ENCODE measurements around the gene RGS10. TPM values are rescaled to one million over a fixed set of nuclear protein-coding genes. Genes with fewer than 3 reads are reported as not detected.

Gene RGS10
- total RNA-seq, 2 donors from 2014 or later = 17.8 to 23.6 TPM

DNA sequence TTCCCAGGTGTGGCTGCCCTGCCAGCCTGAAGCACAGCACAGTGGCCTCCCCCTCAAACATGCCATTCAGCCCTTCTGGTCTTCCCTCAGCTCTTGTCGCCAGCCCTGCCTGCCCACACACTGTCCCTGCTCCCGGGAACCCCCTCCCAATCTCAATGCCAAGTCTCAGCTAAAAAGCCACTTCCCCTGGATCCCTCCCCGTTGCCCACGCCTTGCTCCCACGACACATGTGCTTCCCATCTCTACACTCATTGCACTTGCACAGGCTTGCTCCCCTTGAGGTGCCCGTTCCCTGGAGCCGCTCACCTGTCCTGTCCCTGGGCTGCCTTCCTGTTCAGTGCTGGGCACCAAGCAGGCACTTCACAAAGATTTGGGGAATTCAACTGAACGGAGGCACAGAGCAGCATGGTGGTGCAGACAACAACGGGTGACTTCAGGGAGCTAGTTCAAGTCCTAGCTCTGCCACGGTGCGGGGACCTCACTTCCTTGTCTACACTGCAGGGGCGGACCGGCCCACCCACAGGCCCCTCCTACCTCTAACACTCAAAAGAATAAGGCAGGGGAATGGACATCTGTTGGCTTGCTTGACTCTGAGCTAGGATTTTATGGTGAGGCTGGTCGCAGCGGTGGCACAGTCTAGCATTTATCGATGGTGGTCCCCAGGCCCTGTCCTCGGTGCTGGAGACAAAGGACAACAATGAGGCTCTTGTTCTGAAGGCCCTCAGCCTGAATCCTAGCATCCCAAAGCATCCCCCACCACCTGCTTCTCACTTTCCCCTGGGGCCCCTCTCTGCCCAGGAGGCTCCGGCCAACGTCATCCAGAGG lies 18.4 kb downstream of the RGS10 start:
- TF ChIP-seq, protein P1, sequence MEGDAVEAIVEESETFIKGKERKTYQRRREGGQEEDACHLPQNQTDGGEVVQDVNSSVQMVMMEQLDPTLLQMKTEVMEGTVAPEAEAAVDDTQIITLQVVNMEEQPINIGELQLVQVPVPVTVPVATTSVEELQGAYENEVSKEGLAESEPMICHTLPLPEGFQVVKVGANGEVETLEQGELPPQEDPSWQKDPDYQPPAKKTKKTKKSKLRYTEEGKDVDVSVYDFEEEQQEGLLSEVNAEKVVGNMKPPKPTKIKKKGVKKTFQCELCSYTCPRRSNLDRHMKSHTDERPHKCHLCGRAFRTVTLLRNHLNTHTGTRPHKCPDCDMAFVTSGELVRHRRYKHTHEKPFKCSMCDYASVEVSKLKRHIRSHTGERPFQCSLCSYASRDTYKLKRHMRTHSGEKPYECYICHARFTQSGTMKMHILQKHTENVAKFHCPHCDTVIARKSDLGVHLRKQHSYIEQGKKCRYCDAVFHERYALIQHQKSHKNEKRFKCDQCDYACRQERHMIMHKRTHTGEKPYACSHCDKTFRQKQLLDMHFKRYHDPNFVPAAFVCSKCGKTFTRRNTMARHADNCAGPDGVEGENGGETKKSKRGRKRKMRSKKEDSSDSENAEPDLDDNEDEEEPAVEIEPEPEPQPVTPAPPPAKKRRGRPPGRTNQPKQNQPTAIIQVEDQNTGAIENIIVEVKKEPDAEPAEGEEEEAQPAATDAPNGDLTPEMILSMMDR (IDR thresholded peaks at IDR 0.05) = no peak
- no peak for DNase-seq
- no peaks in the 10 kb centered on the region for H3K4me1 ChIP-seq
- no peak overlapping the region for H3K4me3 ChIP-seq
- no peak overlapping the region for H3K9ac ChIP-seq (ENCODE audit: low read depth in 2 of 2, low read length in 2 of 2)
- no peaks in the 10 kb centered on the region for H3K36me3 ChIP-seq
- H3K9me3 ChIP-seq = no peaks in the 10 kb centered on the region
- H3K27me3 ChIP-seq = no peaks in the 10 kb centered on the region
- no peak overlapping the region for H3K27ac ChIP-seq
- intact Hi-C loops (cut with DNase I) = no loop called here

DNA sequence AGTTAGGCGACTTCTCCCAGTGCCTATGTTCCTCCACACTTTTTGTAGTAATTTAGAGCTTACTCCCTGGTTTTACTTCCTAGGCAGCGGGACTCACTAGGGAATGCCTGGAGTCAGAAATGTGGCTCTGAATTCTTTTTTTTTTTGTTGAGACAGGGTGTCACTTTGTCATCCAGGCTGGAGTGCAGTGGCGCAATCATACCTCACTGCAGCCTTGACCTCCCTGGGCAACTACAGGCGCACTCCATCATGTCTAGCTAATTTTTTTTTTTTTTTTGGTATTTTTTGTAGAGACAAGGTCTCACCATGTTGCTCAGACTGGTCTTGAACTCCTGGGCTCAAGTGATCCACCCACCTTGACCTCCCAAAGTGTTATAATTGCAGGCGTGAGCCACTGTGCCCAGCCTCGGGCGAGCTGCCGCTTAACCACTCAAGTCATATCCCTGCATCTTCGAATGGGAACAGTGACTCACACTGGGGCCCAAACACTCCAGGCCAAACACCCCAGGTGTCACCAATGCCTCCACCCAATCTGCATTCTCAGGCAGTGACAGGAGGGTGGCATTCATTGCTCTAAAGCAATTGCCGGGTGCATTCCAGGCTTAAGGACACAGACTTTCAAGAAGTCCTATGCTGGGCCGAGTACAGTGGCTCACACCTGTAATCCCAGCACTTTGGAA lies 19.6 kb downstream of the RGS10 start:
- H3K27ac ChIP-seq = no peak overlapping the region
- no peaks in the 10 kb centered on the region for H3K27me3 ChIP-seq
- TF ChIP-seq, protein P1 (IDR thresholded peaks at IDR 0.05) = no peak
- H3K36me3 ChIP-seq = no peaks in the 10 kb centered on the region
- no peaks in the 10 kb centered on the region for H3K9me3 ChIP-seq
- H3K4me3 ChIP-seq = no peak overlapping the region
- no peak overlapping the region for H3K9ac ChIP-seq (ENCODE audit: low read depth in 2 of 2, low read length in 2 of 2)
- no peak for DNase-seq
- no peaks in the 10 kb centered on the region for H3K4me1 ChIP-seq
- intact Hi-C loops (cut with DNase I) = no loop called here

DNA sequence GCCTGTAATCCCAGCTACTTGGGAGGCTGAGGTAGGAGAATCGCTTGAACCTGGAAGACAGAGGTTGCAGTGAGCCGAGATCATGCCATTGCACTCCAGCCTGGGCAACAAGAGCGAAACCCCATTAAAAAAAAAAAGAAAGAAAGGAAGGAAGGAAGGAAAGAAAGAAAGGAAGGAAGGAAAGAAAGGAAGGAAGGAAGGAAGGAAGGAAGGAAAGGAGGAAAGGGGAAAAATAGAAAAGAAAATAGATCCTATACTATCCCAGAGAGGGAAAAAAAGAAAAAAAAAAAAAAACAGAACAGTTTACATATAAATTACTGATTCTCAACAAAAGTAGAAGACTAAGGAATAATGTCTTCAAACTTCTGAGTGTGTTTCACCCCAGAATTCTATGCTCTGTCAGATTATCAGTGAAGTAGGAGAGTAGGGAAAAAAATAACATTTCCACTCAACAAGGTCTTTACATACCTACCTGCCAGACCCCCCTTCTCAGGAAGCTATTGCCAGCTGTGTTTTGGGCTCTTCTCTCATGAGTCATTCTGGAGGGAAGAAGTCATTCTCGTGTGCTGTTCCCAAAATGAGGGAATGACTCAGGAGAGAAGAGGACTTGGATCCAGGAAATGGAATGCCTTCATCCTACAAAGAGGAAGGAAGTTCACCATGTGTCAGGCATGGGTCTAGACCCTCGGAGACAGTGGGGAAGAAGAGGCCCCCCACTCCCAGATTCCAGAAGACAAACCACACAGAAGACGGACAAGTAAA lies 20.9 kb downstream of the RGS10 start:
- no peaks in the 10 kb centered on the region for H3K36me3 ChIP-seq
- no peaks in the 10 kb centered on the region for H3K27me3 ChIP-seq
- TF ChIP-seq, protein P1 (IDR thresholded peaks at IDR 0.05) = no peak

DNA sequence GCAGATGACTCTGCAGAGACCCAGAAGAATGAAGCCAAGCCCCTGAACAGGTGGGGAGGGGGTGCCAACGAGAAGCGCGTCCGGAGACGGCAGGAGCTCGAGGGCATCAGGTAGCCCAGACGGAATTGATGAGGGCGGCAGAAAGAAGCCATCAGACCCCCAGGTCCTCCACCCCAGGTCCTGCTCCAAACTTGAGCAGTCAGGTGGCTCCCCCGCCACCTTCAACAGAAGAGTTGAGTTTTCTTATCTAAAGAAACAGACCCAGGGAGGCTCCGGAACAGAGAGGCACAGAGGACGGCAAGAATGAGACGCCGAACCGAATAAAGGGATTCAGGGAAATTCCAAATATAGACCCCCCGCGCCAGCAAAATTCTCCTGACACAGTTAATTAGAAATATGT lies 22.2 kb downstream of the RGS10 start:
- Histone ChIP-seq H3K27ac (no peak overlapping the region), H3K4me1 (no peaks in the 10 kb centered on the region), H3K9me3 (no peaks in the 10 kb centered on the region), H3K36me3 (no peaks in the 10 kb centered on the region), H3K9ac (ENCODE audit: low read depth in 2 of 2, low read length in 2 of 2) (no peak overlapping the region), H3K27me3 (no peaks in the 10 kb centered on the region), H3K4me3 (no peak overlapping the region)
- TF ChIP-seq, protein P1 (IDR thresholded peaks at IDR 0.05) = no peak
- intact Hi-C loops (cut with DNase I) = no loop called here
- no peak for DNase-seq

More for the DNA sequence above, 20.9 kb downstream of the RGS10 start:
- no peak overlapping the region for H3K27ac ChIP-seq
- no peak overlapping the region for H3K9ac ChIP-seq (ENCODE audit: low read depth in 2 of 2, low read length in 2 of 2)
- no peak overlapping the region for H3K4me3 ChIP-seq
- H3K9me3 ChIP-seq = no peaks in the 10 kb centered on the region
- intact Hi-C loops (cut with DNase I) = no loop called here
- no peaks in the 10 kb centered on the region for H3K4me1 ChIP-seq
- no peak for DNase-seq

DNA sequence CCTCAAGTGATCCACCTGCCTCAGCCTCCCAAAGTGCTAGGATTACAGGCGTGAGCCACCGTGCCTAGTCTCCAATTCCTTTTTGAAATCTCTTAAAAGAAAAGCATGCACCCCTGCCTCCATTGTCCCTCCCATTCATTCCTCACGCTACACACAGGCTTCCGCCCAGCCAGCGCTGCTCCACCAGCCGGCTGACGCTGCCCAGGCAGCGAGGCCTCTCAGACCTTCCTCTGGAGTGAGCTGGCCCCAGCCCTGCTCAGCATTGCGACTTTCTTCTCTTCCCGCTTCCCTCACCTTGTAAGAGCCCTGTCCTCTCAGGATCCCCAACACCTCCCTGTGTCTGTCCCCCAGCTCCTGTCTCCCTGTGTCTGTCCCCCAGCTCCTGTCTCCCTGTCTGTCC lies 23.6 kb downstream of the RGS10 start:
- Histone ChIP-seq H3K4me1 (no peaks in the 10 kb centered on the region), H3K27ac (no peak overlapping the region), H3K9ac (ENCODE audit: low read depth in 2 of 2, low read length in 2 of 2) (no peak overlapping the region), H3K4me3 (no peak overlapping the region), H3K36me3 (no peaks in the 10 kb centered on the region), H3K27me3 (no peaks in the 10 kb centered on the region), H3K9me3 (no peaks in the 10 kb centered on the region)
- intact Hi-C loops (cut with DNase I) = no loop called here
- TF ChIP-seq, protein P1 (IDR thresholded peaks at IDR 0.05) = no peak
- DNase-seq = no peak

Data from colonic mucosa (tissue), 4 donors.